ENCODE data around the gene TRPV3.

The TRPV3 gene

DNA sequence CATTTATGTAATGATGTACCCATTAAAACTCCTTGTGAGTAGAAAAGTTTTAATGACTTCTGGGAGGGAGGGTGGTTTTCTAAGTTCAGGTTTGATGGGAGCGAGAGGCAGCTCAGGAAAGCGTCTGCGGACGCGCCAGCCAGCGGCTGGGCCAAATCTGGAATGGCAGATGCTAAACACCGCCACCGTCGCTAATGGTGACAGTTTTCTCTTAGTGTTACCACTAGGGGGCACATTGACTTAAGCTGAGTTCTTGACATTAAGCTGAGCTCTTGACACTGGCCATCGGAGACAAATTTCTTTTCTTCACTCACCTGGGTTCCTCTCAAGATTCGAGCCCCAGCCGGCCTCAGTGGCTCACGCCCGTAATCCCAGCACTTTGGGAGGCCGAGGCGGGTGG lies 44.9 kb upstream of the TRPV3 start:
- H3K9me2 ChIP-seq (replicated peaks; ENCODE audit: insufficient read depth, low read length), result no peaks in the 10 kb centered on the region
- no peak overlapping the region for H2AFZ ChIP-seq (ENCODE audit: low read length)
- no peaks in the 10 kb centered on the region for H3K36me3 ChIP-seq (replicated peaks; ENCODE audit: insufficient read depth, low read length)
- TF ChIP-seq EZH2 (optimal IDR thresholded peaks at IDR 0.05; ENCODE audit: low read depth, low read length), result no peak
- no peak for TF ChIP-seq EZH2phosphoT487 (IDR thresholded peaks at IDR 0.05; ENCODE audit: low read length)
- TF ChIP-seq, protein P1, sequence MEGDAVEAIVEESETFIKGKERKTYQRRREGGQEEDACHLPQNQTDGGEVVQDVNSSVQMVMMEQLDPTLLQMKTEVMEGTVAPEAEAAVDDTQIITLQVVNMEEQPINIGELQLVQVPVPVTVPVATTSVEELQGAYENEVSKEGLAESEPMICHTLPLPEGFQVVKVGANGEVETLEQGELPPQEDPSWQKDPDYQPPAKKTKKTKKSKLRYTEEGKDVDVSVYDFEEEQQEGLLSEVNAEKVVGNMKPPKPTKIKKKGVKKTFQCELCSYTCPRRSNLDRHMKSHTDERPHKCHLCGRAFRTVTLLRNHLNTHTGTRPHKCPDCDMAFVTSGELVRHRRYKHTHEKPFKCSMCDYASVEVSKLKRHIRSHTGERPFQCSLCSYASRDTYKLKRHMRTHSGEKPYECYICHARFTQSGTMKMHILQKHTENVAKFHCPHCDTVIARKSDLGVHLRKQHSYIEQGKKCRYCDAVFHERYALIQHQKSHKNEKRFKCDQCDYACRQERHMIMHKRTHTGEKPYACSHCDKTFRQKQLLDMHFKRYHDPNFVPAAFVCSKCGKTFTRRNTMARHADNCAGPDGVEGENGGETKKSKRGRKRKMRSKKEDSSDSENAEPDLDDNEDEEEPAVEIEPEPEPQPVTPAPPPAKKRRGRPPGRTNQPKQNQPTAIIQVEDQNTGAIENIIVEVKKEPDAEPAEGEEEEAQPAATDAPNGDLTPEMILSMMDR (IDR thresholded peaks at IDR 0.05; ENCODE audit: low read length), result peak; percentile 46
- no peaks in the 10 kb centered on the region for H4K20me1 ChIP-seq (ENCODE audit: insufficient read depth, low read length)
- H3K27ac ChIP-seq (ENCODE audit: low read length), result no peak overlapping the region
- H3K9me3 ChIP-seq (replicated peaks; ENCODE audit: insufficient read depth, low read length), result no peaks in the 10 kb centered on the region
- no peak overlapping the region for H3K4me3 ChIP-seq (ENCODE audit: low read length)
- H3F3A ChIP-seq (ENCODE audit: insufficient read depth, low read length), result no peaks in the 10 kb centered on the region
- peak; percentile 37 for DNase-seq
- H3K9ac ChIP-seq (ENCODE audit: low read length), result no peak overlapping the region
- no peaks in the 10 kb centered on the region for H3K79me2 ChIP-seq (ENCODE audit: low read length)
- H3K4me1 ChIP-seq (ENCODE audit: low read length), result no peaks in the 10 kb centered on the region
- H3K4me2 ChIP-seq (ENCODE audit: low read depth, low read length), result no peak overlapping the region
- no peaks in the 10 kb centered on the region for H3K27me3 ChIP-seq (replicated peaks; ENCODE audit: insufficient read depth, low read length)

DNA sequence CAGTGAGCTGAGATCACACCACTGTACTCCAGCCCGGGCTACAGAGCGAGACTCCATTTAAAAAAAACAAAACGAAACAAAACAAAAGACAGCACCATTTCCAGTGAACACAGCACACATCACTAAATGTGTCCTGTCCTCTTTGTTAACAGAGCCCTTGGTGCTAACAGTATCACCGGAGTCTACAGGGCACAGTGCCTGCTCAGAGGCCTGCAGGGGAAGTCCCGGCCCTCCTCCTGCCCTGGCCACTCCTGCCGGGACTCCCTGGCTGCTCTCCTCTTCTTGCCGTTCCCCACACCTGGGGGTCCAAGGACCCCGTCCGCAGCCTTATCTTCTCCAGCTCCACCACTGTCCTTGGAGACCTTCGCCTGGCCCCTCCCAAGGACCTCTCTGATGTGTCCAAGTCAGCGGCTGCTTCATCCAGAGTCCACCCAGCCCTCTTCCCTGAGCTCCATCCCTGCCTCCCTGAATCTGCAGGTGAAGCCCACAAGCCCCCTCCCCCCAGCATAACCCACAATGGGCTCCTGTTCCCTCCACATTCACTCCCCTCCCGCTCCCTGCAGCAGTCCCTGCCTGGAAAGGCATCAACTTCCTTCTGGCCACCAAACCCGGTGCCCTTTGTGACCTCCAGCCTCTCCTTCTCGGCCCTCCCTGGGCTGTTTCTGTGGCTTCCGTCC lies 43.1 kb upstream of the TRPV3 start:
- Histone ChIP-seq H3K4me2 (ENCODE audit: low read depth, low read length) (no peak overlapping the region), H2AFZ (ENCODE audit: low read length) (no peak overlapping the region), H3K9me2 (replicated peaks; ENCODE audit: insufficient read depth, low read length) (no peaks in the 10 kb centered on the region), H3K27ac (ENCODE audit: low read length) (no peak overlapping the region), H3K27me3 (replicated peaks; ENCODE audit: insufficient read depth, low read length) (no peaks in the 10 kb centered on the region), H3K36me3 (replicated peaks; ENCODE audit: insufficient read depth, low read length) (no peaks in the 10 kb centered on the region), H3K79me2 (ENCODE audit: low read length) (no peaks in the 10 kb centered on the region), H3K9me3 (replicated peaks; ENCODE audit: insufficient read depth, low read length) (no peaks in the 10 kb centered on the region), H3K4me1 (ENCODE audit: low read length) (no peaks in the 10 kb centered on the region), H4K20me1 (ENCODE audit: insufficient read depth, low read length) (no peaks in the 10 kb centered on the region), H3K9ac (ENCODE audit: low read length) (no peak overlapping the region), H3K4me3 (ENCODE audit: low read length) (no peak overlapping the region), H3F3A (ENCODE audit: insufficient read depth, low read length) (no peaks in the 10 kb centered on the region)
- no peak for DNase-seq
- TF ChIP-seq EZH2phosphoT487 (IDR thresholded peaks at IDR 0.05; ENCODE audit: low read length) (no peak), EZH2 (optimal IDR thresholded peaks at IDR 0.05; ENCODE audit: low read depth, low read length) (no peak)
- TF ChIP-seq, protein P1 (IDR thresholded peaks at IDR 0.05; ENCODE audit: low read length), result no peak

DNA sequence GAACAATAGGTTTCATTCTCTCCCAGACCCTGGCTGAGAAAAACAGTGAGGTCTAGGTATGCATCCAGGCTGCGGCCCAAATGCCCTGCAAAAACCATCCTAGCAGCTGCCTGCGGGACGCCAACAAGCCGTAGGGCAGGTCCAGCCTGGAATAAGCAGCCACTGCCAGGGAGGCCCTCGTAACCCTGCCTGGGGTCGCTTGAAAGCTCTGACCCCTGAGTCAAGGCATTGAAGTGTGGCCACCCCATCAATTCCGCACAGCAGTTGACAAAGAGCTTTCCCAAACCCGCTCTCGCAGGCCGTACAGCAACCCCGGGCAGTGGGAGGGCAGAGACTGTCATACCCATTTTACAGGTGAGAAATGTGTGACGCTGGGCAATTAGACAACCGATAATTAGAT lies 40.5 kb upstream of the TRPV3 start:
- H2AFZ ChIP-seq (ENCODE audit: low read length), result no peak overlapping the region

More for the DNA sequence above, 40.5 kb upstream of the TRPV3 start:
- Histone ChIP-seq H3K4me1 (ENCODE audit: low read length) (no peaks in the 10 kb centered on the region), H3K27me3 (replicated peaks; ENCODE audit: insufficient read depth, low read length) (no peaks in the 10 kb centered on the region), H3K9me3 (replicated peaks; ENCODE audit: insufficient read depth, low read length) (no peaks in the 10 kb centered on the region), H4K20me1 (ENCODE audit: insufficient read depth, low read length) (no peaks in the 10 kb centered on the region), H3K9me2 (replicated peaks; ENCODE audit: insufficient read depth, low read length) (no peaks in the 10 kb centered on the region), H3K4me3 (ENCODE audit: low read length) (no peak overlapping the region), H3F3A (ENCODE audit: insufficient read depth, low read length) (no peaks in the 10 kb centered on the region), H3K27ac (ENCODE audit: low read length) (no peak overlapping the region), H3K79me2 (ENCODE audit: low read length) (no peaks in the 10 kb centered on the region), H3K4me2 (ENCODE audit: low read depth, low read length) (no peak overlapping the region), H3K9ac (ENCODE audit: low read length) (no peak overlapping the region), H3K36me3 (replicated peaks; ENCODE audit: insufficient read depth, low read length) (no peaks in the 10 kb centered on the region)
- DNase-seq, result no peak
- no peak for TF ChIP-seq EZH2phosphoT487 (IDR thresholded peaks at IDR 0.05; ENCODE audit: low read length)
- TF ChIP-seq EZH2 (optimal IDR thresholded peaks at IDR 0.05; ENCODE audit: low read depth, low read length), result no peak
- TF ChIP-seq, protein P1 (IDR thresholded peaks at IDR 0.05; ENCODE audit: low read length), result no peak
